GM23338 (cell line): ENCODE results near the gene SERINC5. TPM values are rescaled to one million over a fixed set of nuclear protein-coding genes. Genes with fewer than 3 reads are reported as not detected.
"Not testable (repeated sequence)": the region's sequence is repeated elsewhere in the genome, so short reads cannot be mapped to it uniquely, and the experiment has no call there.

Source experiments
- ATAC-seq: fragments of 200-7000 bp; cut with Tn5 transposase; 3 replicates; pipeline ENCODE4 v1.9.1; 2020
- DNase-seq: peaks from one replicate; pipeline ENCODE4 v3.0.0-alpha.2; 2015; ENCODE audit warnings: low spot score
- H2AFZ ChIP-seq: fragments of 200-600 bp; sonication (generic); 2 replicates; pipeline ENCODE4 v1.8.0; 2016; ENCODE audit warnings: antibody characterized with exemption, mild to moderate bottlenecking, moderate library complexity
- H3F3A ChIP-seq: fragments of 200-600 bp; sonication (generic); replicated peaks from 2 replicates; pipeline ENCODE4 v1.8.0; 2017; ENCODE audit warnings: antibody characterized with exemption, mixed run types, low read depth
- H3K27ac ChIP-seq: fragments of 200-600 bp; sonication (generic); 2 replicates; pipeline ENCODE4 v1.6.1; 2016; ENCODE audit warnings: low read depth
- H3K27me3 ChIP-seq: fragments of 200-600 bp; sonication (generic); 2 replicates; pipeline ENCODE4 v1.8.0; 2016; ENCODE audit warnings: mild to moderate bottlenecking, mixed run types, moderate library complexity; ENCODE audit not compliant: insufficient read depth
- H3K36me3 ChIP-seq: fragments of 200-600 bp; sonication (generic); 2 replicates; pipeline ENCODE4 v1.8.0; 2016; ENCODE audit warnings: mild to moderate bottlenecking; ENCODE audit not compliant: insufficient read depth
- H3K4me1 ChIP-seq: fragments of 200-600 bp; sonication (generic); 2 replicates; pipeline ENCODE4 v1.8.0; 2016; ENCODE audit warnings: mild to moderate bottlenecking, moderate library complexity; ENCODE audit not compliant: insufficient read depth
- H3K4me2 ChIP-seq: fragments of 200-600 bp; sonication (generic); 2 replicates; pipeline ENCODE4 v1.7.1; 2017; ENCODE audit warnings: mixed run types
- H3K4me3 ChIP-seq: fragments of 200-600 bp; sonication (generic); 2 replicates; pipeline ENCODE4 v1.6.1; 2016; ENCODE audit warnings: mixed run types
- H3K79me2 ChIP-seq: fragments of 200-600 bp; sonication (generic); replicated peaks from 2 replicates; pipeline ENCODE4 v1.8.0; 2017; ENCODE audit warnings: mild to moderate bottlenecking; ENCODE audit not compliant: insufficient read depth
- H3K9me2 ChIP-seq: fragments of 200-600 bp; sonication (generic); 2 replicates; pipeline ENCODE4 v1.8.0; 2017; ENCODE audit not compliant: insufficient read depth
- H4K20me1 ChIP-seq: fragments of 200-600 bp; sonication (generic); replicated peaks from 2 replicates; pipeline ENCODE4 v1.8.0; 2017; ENCODE audit warnings: mild to moderate bottlenecking; ENCODE audit not compliant: insufficient read depth
- H3K27ac Mint-ChIP-seq: 2 replicates; pipeline ENCODE4 v1.8.0; 2020; ENCODE audit warnings: inconsistent platforms, mild to moderate bottlenecking, moderate library complexity, mixed read lengths
- H3K27me3 Mint-ChIP-seq: 3 replicates; pipeline ENCODE4 v1.8.0; 2022; ENCODE audit warnings: low read depth, mild to moderate bottlenecking, moderate library complexity, mixed read lengths, inconsistent platforms; ENCODE audit not compliant: insufficient read depth, poor library complexity
- H3K36me3 Mint-ChIP-seq: 3 replicates; pipeline ENCODE4 v1.8.0; 2021; ENCODE audit warnings: low read depth, mild to moderate bottlenecking, inconsistent platforms, moderate library complexity, mixed read lengths
- H3K4me1 Mint-ChIP-seq: 3 replicates; pipeline ENCODE4 v1.8.0; 2020; ENCODE audit warnings: mild to moderate bottlenecking, inconsistent platforms, mixed read lengths
- H3K4me3 Mint-ChIP-seq: 3 replicates; pipeline ENCODE4 v1.8.0; 2021; ENCODE audit warnings: moderate library complexity, mild to moderate bottlenecking, inconsistent platforms, mixed read lengths
- H3K9me3 Mint-ChIP-seq: 3 replicates; pipeline ENCODE4 v1.8.0; 2020; ENCODE audit warnings: moderate library complexity, mild to moderate bottlenecking, inconsistent platforms, mixed read lengths
- CREB1 ChIP-seq: fragments of 250-450 bp; sonication (Bioruptor Pico); IDR thresholded peaks from 2 replicates; pipeline ENCODE4 v1.5.0; 2020; ENCODE audit warnings: low read depth, mild to moderate bottlenecking, moderate library complexity
- EZH2 ChIP-seq: fragments of 200-600 bp; sonication (generic); IDR thresholded peaks from one replicate; pipeline ENCODE4 v1.8.0; 2017; ENCODE audit warnings: antibody characterized with exemption, mild to moderate bottlenecking, low read depth; ENCODE audit not compliant: unreplicated experiment
- POLR2AphosphoS5 ChIP-seq: IDR thresholded peaks from 2 replicates; pipeline ENCODE4 v1.6.1; 2016; ENCODE audit warnings: antibody characterized with exemption, low read depth
- ZNF114 ChIP-seq: fragments of 250-450 bp; sonication (Bioruptor Pico); IDR thresholded peaks from 2 replicates; pipeline ENCODE4 v1.5.0; 2020; ENCODE audit warnings: mild to moderate bottlenecking, moderate library complexity
- polyA plus RNA-seq: library from polyadenylated mRNA; unstranded; fragments of >200 nt; fragmentation: Nextera tagmentation; extraction: Ambion mirVana; gene quantifications from 2 replicates; pipeline ENCODE4 v1.2.1, GENCODE V29; 2016
- total RNA-seq: library from RNA; depleted of rRNA; stranded (reverse); fragments of >200 nt; shearing (Covaris generic); gene quantifications from 2 replicates; pipeline ENCODE4 v1.2.3, GENCODE V29; 2014
- TF ChIP-seq, protein P1 (sequence below): fragments of 250-450 bp; sonication (Bioruptor Pico); IDR thresholded peaks from 2 replicates; pipeline ENCODE4 v1.5.0; 2020; ENCODE audit warnings: mild to moderate bottlenecking, moderate library complexity

Gene SERINC5
- total and polyA plus RNA-seq, 2 experiments from 2014 or later: 34.0 to 107 TPM

DNA sequence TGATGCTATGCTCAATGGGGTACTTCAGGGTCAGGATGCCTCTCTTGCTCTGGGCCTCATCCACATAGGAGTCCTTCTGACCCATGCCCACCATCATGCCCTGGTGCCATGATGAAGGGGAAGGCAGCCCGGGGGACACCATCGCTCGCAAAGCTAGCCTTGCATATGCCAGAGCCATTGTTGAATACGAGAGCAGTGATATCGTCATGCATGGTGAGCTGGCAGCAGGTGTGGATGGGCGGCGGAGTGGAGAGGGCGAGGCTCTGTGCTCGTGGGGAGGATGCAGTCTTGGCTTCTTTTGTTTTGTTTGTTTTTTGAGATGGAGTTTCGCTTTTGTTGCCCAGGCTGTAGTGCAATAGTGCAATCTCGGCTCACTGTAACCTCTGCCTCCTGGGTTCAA is 46.8 kb upstream of the SERINC5 start (continued):
- TF ChIP-seq ZNF114 (CRISPR knock-in tag) (no peak), CREB1 (CRISPR knock-in tag) (no peak), EZH2 (no peak), POLR2AphosphoS5 (no peak)
- TF ChIP-seq, protein P1, sequence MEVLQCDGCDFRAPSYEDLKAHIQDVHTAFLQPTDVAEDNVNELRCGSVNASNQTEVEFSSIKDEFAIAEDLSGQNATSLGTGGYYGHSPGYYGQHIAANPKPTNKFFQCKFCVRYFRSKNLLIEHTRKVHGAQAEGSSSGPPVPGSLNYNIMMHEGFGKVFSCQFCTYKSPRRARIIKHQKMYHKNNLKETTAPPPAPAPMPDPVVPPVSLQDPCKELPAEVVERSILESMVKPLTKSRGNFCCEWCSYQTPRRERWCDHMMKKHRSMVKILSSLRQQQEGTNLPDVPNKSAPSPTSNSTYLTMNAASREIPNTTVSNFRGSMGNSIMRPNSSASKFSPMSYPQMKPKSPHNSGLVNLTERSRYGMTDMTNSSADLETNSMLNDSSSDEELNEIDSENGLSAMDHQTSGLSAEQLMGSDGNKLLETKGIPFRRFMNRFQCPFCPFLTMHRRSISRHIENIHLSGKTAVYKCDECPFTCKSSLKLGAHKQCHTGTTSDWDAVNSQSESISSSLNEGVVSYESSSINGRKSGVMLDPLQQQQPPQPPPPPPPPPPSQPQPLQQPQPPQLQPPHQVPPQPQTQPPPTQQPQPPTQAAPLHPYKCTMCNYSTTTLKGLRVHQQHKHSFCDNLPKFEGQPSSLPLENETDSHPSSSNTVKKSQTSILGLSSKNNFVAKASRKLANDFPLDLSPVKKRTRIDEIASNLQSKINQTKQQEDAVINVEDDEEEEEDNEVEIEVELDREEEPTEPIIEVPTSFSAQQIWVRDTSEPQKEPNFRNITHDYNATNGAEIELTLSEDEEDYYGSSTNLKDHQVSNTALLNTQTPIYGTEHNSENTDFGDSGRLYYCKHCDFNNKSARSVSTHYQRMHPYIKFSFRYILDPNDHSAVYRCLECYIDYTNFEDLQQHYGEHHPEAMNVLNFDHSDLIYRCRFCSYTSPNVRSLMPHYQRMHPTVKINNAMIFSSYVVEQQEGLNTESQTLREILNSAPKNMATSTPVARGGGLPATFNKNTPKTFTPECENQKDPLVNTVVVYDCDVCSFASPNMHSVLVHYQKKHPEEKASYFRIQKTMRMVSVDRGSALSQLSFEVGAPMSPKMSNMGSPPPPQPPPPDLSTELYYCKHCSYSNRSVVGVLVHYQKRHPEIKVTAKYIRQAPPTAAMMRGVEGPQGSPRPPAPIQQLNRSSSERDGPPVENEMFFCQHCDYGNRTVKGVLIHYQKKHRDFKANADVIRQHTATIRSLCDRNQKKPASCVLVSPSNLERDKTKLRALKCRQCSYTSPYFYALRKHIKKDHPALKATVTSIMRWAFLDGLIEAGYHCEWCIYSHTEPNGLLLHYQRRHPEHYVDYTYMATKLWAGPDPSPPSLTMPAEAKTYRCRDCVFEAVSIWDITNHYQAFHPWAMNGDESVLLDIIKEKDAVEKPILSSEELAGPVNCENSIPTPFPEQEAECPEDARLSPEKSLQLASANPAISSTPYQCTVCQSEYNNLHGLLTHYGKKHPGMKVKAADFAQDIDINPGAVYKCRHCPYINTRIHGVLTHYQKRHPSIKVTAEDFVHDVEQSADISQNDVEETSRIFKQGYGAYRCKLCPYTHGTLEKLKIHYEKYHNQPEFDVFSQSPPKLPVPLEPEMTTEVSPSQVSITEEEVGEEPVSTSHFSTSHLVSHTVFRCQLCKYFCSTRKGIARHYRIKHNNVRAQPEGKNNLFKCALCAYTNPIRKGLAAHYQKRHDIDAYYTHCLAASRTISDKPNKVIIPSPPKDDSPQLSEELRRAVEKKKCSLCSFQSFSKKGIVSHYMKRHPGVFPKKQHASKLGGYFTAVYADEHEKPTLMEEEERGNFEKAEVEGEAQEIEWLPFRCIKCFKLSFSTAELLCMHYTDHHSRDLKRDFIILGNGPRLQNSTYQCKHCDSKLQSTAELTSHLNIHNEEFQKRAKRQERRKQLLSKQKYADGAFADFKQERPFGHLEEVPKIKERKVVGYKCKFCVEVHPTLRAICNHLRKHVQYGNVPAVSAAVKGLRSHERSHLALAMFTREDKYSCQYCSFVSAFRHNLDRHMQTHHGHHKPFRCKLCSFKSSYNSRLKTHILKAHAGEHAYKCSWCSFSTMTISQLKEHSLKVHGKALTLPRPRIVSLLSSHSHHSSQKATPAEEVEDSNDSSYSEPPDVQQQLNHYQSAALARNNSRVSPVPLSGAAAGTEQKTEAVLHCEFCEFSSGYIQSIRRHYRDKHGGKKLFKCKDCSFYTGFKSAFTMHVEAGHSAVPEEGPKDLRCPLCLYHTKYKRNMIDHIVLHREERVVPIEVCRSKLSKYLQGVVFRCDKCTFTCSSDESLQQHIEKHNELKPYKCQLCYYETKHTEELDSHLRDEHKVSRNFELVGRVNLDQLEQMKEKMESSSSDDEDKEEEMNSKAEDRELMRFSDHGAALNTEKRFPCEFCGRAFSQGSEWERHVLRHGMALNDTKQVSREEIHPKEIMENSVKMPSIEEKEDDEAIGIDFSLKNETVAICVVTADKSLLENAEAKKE: no peak

DNA sequence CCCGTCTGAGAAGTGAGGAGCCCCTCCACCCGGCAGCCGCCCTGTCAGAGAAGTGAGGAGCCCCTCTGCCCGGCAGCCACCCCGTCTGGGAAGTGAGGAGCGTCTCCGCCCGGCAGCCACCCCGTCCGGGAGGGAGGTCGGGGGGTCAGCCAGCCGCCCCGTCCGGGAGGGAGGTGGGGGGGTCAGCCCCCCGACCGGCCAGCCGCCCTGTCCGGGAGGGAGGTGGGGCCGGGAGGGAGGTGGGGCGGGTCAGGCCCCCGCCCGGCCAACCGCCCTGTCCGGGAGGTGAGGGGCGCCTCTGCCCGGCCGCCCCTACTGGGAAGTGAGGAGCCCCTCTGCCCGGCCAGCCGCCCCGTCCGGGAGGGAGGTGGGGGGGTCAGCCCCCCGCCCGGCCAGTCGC is 45.5 kb upstream of the SERINC5 start:
- not testable (repeated sequence) for H2AFZ ChIP-seq, H3K36me3 ChIP-seq, DNase-seq, ATAC-seq, H4K20me1 ChIP-seq, H3K4me3 ChIP-seq, H3K27me3 Mint-ChIP-seq, H3K27ac Mint-ChIP-seq, H3K4me3 Mint-ChIP-seq, H3K79me2 ChIP-seq, H3K9me2 ChIP-seq, H3K4me2 ChIP-seq, H3K27ac ChIP-seq, H3F3A ChIP-seq, H3K27me3 ChIP-seq
- H3K9me3 Mint-ChIP-seq: peaks cover 25% of the 10 kb centered on the region
- H3K4me1 Mint-ChIP-seq: peaks cover 10% of the 10 kb centered on the region; the same call in 2 of the 3 replicates
- peaks cover 15% of the 10 kb centered on the region for H3K4me1 ChIP-seq
- H3K36me3 Mint-ChIP-seq: peaks cover 11% of the 10 kb centered on the region

DNA sequence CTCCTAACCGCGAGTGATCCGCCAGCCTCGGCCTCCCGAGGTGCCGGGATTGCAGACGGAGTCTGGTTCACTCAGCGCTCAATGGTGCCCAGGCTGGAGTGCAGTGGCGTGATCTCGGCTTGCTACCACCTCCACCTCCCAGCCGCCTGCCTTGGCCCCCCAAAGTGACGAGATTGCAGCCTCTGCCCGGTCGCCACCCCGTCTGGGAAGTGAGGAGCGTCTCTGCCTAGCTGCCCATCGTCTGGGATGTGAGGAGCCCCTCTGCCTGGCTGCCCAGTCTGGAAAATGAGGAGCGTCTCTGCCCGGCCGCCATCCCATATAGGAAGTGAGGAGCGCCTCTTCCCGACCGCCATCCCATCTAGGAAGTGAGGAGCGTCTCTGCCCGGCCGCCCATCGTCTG is 44.9 kb upstream of the SERINC5 start:
- not testable (repeated sequence) for H3K4me3 Mint-ChIP-seq, H3K27me3 ChIP-seq, H3K4me1 Mint-ChIP-seq, H3K79me2 ChIP-seq, DNase-seq, H3K9me2 ChIP-seq, H4K20me1 ChIP-seq, H3K4me2 ChIP-seq, H2AFZ ChIP-seq, H3K36me3 ChIP-seq, H3K27ac Mint-ChIP-seq, ATAC-seq, H3K4me3 ChIP-seq, H3K27ac ChIP-seq, H3F3A ChIP-seq, H3K27me3 Mint-ChIP-seq
- H3K4me1 ChIP-seq: peaks cover 11% of the 10 kb centered on the region
- Mint-ChIP-seq H3K9me3 (peaks cover 25% of the 10 kb centered on the region), H3K36me3 (peaks cover 11% of the 10 kb centered on the region)
